ENCODE results near the gene DDR2.

GRCh38 chr1:162740755-162741154 lies 108.5 kb downstream of the DDR2 start:
- TF ChIP-seq SUZ12 (IDR thresholded peaks at IDR 0.05) (no peak), FOXM1 (IDR thresholded peaks at IDR 0.05; ENCODE audit: borderline replicate concordance) (no peak), FOXK2 (IDR thresholded peaks at IDR 0.05) (no peak), L3MBTL2 (conservative IDR thresholded peaks at IDR 0.05) (no peak), BHLHE40 (IDR thresholded peaks at IDR 0.05; ENCODE audit: borderline replicate concordance) (no peak), ARNT (IDR thresholded peaks at IDR 0.05) (no peak), NFRKB (IDR thresholded peaks at IDR 0.05) (no peak), SP1 (IDR thresholded peaks at IDR 0.05) (no peak), ZNF384 (IDR thresholded peaks at IDR 0.05) (no peak), PKNOX1 (IDR thresholded peaks at IDR 0.05) (no peak), FOXA1 (IDR thresholded peaks at IDR 0.05) (no peak), ELF4 (IDR thresholded peaks at IDR 0.05) (no peak)

Measured in HEK293T (cell line).